ENCODE results near the gene PDGFRB. TPM values are rescaled to one million over a fixed set of nuclear protein-coding genes. Genes with fewer than 3 reads are reported as not detected.

Gene PDGFRB
- total and polyA plus RNA-seq, 2 of the 8 experiments (the other 6 are each of a cell fraction or from before 2014, with no cell fraction given) = 4.2 to 13.7 TPM

GRCh38 chr5:150154618-150155128, 972 bp downstream of the PDGFRB start:
- no peaks in the 10 kb centered on the region for H3K36me3 ChIP-seq (ENCODE audit: control insufficient read depth in 2 of 4, insufficient read depth in 4 of 4, low read length in 3 of 4)
- no peak overlapping the region for H2BK120ac ChIP-seq (replicated peaks; ENCODE audit: low read depth, low read length)
- H3K4me1 ChIP-seq (replicated peaks in 1 of 4; ENCODE audit: control insufficient read depth in 3 of 4, insufficient read depth in 4 of 4, low read length in 3 of 4) = peaks cover 6 to 25% (median 13%) of the 10 kb centered on the region in 4 experiments
- H4K8ac ChIP-seq (ENCODE audit: extremely low read depth, insufficient read depth, low read length) = no peak overlapping the region
- H4K91ac ChIP-seq (replicated peaks; ENCODE audit: insufficient read length, low read length) = no peak overlapping the region
- H3K27ac ChIP-seq (ENCODE audit: low read depth, low read length) = no peak overlapping the region
- no peak overlapping the region for H2BK15ac ChIP-seq (ENCODE audit: low read length)
- no peak overlapping the region; the same call in 1 of the 2 replicates for H3K18ac ChIP-seq (ENCODE audit: extremely low read depth, low read length)
- peak overlapping the region; percentile 44 to 73 for H3K4me2 ChIP-seq (ENCODE audit: insufficient read depth in 1 of 2, low read depth in 2 of 2, low read length in 2 of 2)
- no peaks in the 10 kb centered on the region for H3K9me3 ChIP-seq (ENCODE audit: insufficient read depth in 2 of 2, low read depth in 1 of 2, low read length in 1 of 2)
- H3K14ac ChIP-seq (ENCODE audit: insufficient read length) = no peak overlapping the region
- WGBS, 2 experiments (ENCODE audit: extremely low coverage in 1 of 2, insufficient coverage in 1 of 2, insufficient read length in 1 of 2, insufficient replicate concordance in 2 of 2, low coverage in 1 of 2, low lambda C conversion rate in 2 of 2, missing lambda C conversion rate in 1 of 2) = 60% methylated on average over 7 of the region's 7 CpGs; no CpG with 5 or more reads in 1 of the 2 experiments
- H3K4me3 ChIP-seq (ENCODE audit: extremely low read depth in 1 of 4, insufficient read depth in 2 of 4, low read depth in 3 of 4, low read length in 4 of 4) = peak overlapping the region in 1 of 4 experiments; percentile 50; a peak in 1 of 8 replicates
- H4K20me1 ChIP-seq (replicated peaks in 1 of 2; ENCODE audit: control insufficient read depth in 1 of 2, insufficient read depth in 2 of 2, low read length in 2 of 2) = no peaks in the 10 kb centered on the region
- ChIA-PET POLR2A (ENCODE audit: partially characterized antibody) (interaction anchor here (0.7 to 3.4 kb wide), 4 partner anchors 16 to 95 kb away, joined by 3 to 14 read pairs (median 4); no protein-coding TSS in a partner anchor), CTCF (ENCODE audit: partially characterized antibody) (interaction anchor here (0.7 to 15.3 kb wide), 18 partner anchors 7 to 245 kb away, joined by 3 to 372 read pairs (median 6); no protein-coding TSS in a partner anchor)
- H2BK20ac ChIP-seq (ENCODE audit: low read length) = no peak overlapping the region
- no peak overlapping the region for H2AK5ac ChIP-seq (ENCODE audit: low read depth, low read length)
- no peak for DNase-seq (ENCODE audit: low read depth in 1 of 2, low spot score in 2 of 2)
- peak overlapping the region; percentile 78 for H2BK12ac ChIP-seq (ENCODE audit: low read depth, low read length)
- H3K23ac ChIP-seq (ENCODE audit: insufficient read length) = no peak overlapping the region
- no peaks in the 10 kb centered on the region; a peak in 2 of 7 replicates for H3K27me3 ChIP-seq (replicated peaks in 1 of 4; ENCODE audit: control insufficient read depth in 3 of 4, extremely low read depth in 1 of 4, insufficient read depth in 3 of 4, low read length in 3 of 4)
- no peaks in the 10 kb centered on the region for H3K79me2 ChIP-seq (ENCODE audit: control insufficient read depth in 1 of 2, insufficient read depth in 2 of 2, low read length in 2 of 2)
- no peak overlapping the region for H3K9ac ChIP-seq (replicated peaks in 1 of 4; ENCODE audit: extremely low read depth in 1 of 4, low read depth in 3 of 4, low read length in 3 of 4)
- no peak overlapping the region for H3K56ac ChIP-seq (replicated peaks; ENCODE audit: insufficient read length, low read depth, low read length)
- H3K23me2 ChIP-seq (ENCODE audit: low read depth, low read length) = no peaks in the 10 kb centered on the region; the same call in 1 of the 2 replicates
- H2AFZ ChIP-seq (ENCODE audit: low read length) = no peak overlapping the region
- H3K79me1 ChIP-seq (ENCODE audit: low read depth, low read length) = no peaks in the 10 kb centered on the region
- FAIRE-seq = no peak
- H3K4ac ChIP-seq (replicated peaks; ENCODE audit: insufficient read length, low read depth, low read length) = no peak overlapping the region
- no peak overlapping the region for H4K5ac ChIP-seq (ENCODE audit: insufficient read length, low read depth, low read length)
- 0 out of 2 replicates have a peak overlapping the region, but pooled peaks have one; percentile 8 for H2BK5ac ChIP-seq (ENCODE audit: low read depth, low read length)
- TF ChIP-seq, protein P1, sequence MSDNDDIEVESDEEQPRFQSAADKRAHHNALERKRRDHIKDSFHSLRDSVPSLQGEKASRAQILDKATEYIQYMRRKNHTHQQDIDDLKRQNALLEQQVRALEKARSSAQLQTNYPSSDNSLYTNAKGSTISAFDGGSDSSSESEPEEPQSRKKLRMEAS (IDR thresholded peaks at IDR 0.05) = no peak
- TF ChIP-seq HDAC6 (IDR thresholded peaks at IDR 0.05; ENCODE audit: low read depth, low read length) (no peak), ZNF274 (IDR thresholded peaks at IDR 0.05; ENCODE audit: borderline replicate concordance, extremely low read depth, low read length) (no peak), NANOG (IDR thresholded peaks at IDR 0.05; ENCODE audit: insufficient read depth, low read depth, low read length, poor library complexity, severe bottlenecking) (no peak), SUZ12 (IDR thresholded peaks at IDR 0.05; ENCODE audit: low read length) (no peak), SP4 (IDR thresholded peaks at IDR 0.05; ENCODE audit: low read length) (no peak), NRF1 (IDR thresholded peaks at IDR 0.05; ENCODE audit: low read depth, low read length) (no peak), CBX8 (IDR thresholded peaks at IDR 0.05; ENCODE audit: borderline replicate concordance, low read depth, low read length) (no peak)

All from H1 (cell line).